CD14-positive monocyte (primary cell): ENCODE data around the gene BEST2. TPM values are rescaled to one million over a fixed set of nuclear protein-coding genes. Genes with fewer than 3 reads are reported as not detected.

Experiments
- DNase-seq, 3 donors: peaks; one replicate each; pipeline ENCODE4 v3.0.0-alpha.2; 2011 to 2022
- H2AFZ ChIP-seq: 2 replicates; pipeline ENCODE4 v1.6.0; 2012; ENCODE audit warnings: mild to moderate bottlenecking, low read depth, low read length, inconsistent platforms; ENCODE audit not compliant: insufficient read depth, poor library complexity, severe bottlenecking
- H3K27ac ChIP-seq, 2 donors: 1 replicate in 1 of 2; 2 replicates in 1 of 2; pipeline ENCODE4 v1.5.1; 2012 to 2013; ENCODE audit warnings: low read length in 2 of 2, control low read depth in 1 of 2, inconsistent platforms in 1 of 2, low read depth in 1 of 2, mild to moderate bottlenecking in 1 of 2
- H3K27me3 ChIP-seq, 2 donors: one replicate each; pipeline versions ENCODE4 v1.6.0 to v1.6.1; 2011 to 2013; ENCODE audit warnings: low read length in 2 of 2; ENCODE audit not compliant: control insufficient read depth in 2 of 2, insufficient read depth in 2 of 2
- H3K36me3 ChIP-seq, 2 donors: replicated peaks in 1 of 2; 1 replicate in 1 of 2; 2 replicates in 1 of 2; pipeline versions ENCODE4 v1.5.1 to v1.6.1; 2012 to 2013; ENCODE audit warnings: low read length in 2 of 2, control low read depth in 1 of 2, inconsistent platforms in 1 of 2, mild to moderate bottlenecking in 1 of 2; ENCODE audit not compliant: insufficient read depth in 2 of 2, control insufficient read depth in 1 of 2
- H3K4me1 ChIP-seq, 2 donors: 1 replicate in 1 of 2; 2 replicates in 1 of 2; pipeline versions ENCODE4 v1.5.1 to v1.6.1; 2012 to 2013; ENCODE audit warnings: low read length in 2 of 2, control low read depth in 1 of 2, inconsistent platforms in 1 of 2, mild to moderate bottlenecking in 1 of 2, moderate library complexity in 1 of 2; ENCODE audit not compliant: insufficient read depth in 2 of 2, control insufficient read depth in 1 of 2
- H3K4me2 ChIP-seq: replicated peaks from 2 replicates; pipeline ENCODE3; 2012; ENCODE audit warnings: low read length, moderate library complexity, mild to moderate bottlenecking; ENCODE audit not compliant: poor library complexity, severe bottlenecking; ENCODE audit errors: extremely low read depth
- H3K4me3 ChIP-seq, 3 experiments: fragments of 200-600 bp in 1 of 3; sonication (generic) in 1 of 3; replicated peaks in 1 of 3; 1 replicate in 2 of 3; 2 replicates in 1 of 3; pipeline ENCODE4 v1.5.1; 2011 to 2013; ENCODE audit warnings: low read length in 3 of 3, mild to moderate bottlenecking in 3 of 3, control low read depth in 2 of 3, low read depth in 2 of 3, inconsistent platforms in 1 of 3, moderate library complexity in 1 of 3
- H3K79me2 ChIP-seq: 2 replicates; pipeline ENCODE4 v1.6.0; 2012; ENCODE audit warnings: mild to moderate bottlenecking, control low read depth, inconsistent platforms, low read length, moderate library complexity; ENCODE audit not compliant: insufficient read depth
- H3K9ac ChIP-seq: 2 replicates; pipeline ENCODE4 v1.6.0; 2017; ENCODE audit warnings: low read length, mild to moderate bottlenecking; ENCODE audit not compliant: insufficient read depth, poor library complexity, severe bottlenecking
- H3K9me3 ChIP-seq, 2 donors: replicated peaks in 1 of 2; 1 replicate in 1 of 2; 2 replicates in 1 of 2; pipeline versions ENCODE4 v1.5.1 to v1.6.1; 2012 to 2013; ENCODE audit warnings: low read length in 2 of 2, control low read depth in 1 of 2; ENCODE audit not compliant: control insufficient read depth in 1 of 2, insufficient read depth in 1 of 2
- H4K20me1 ChIP-seq: 2 replicates; pipeline ENCODE4 v1.6.0; 2012; ENCODE audit warnings: mild to moderate bottlenecking, low read length, control low read depth, moderate library complexity; ENCODE audit not compliant: insufficient read depth
- H3K27ac Mint-ChIP-seq, 7 donors: one replicate each; pipeline ENCODE4 v1.8.0; 2020; ENCODE audit warnings: mild to moderate bottlenecking in 7 of 7, mixed read lengths in 7 of 7, moderate library complexity in 6 of 7, inconsistent platforms in 2 of 7
- H3K27me3 Mint-ChIP-seq, 3 donors: one replicate each; pipeline ENCODE4 v1.8.0; 2021 to 2022; ENCODE audit warnings: low read depth in 3 of 3, mild to moderate bottlenecking in 3 of 3, mixed read lengths in 3 of 3, moderate library complexity in 3 of 3, inconsistent platforms in 1 of 3
- H3K36me3 Mint-ChIP-seq, 2 donors: one replicate each; pipeline ENCODE4 v1.8.0; 2020; ENCODE audit warnings: mixed read lengths in 2 of 2, inconsistent platforms in 1 of 2, mild to moderate bottlenecking in 1 of 2
- H3K4me1 Mint-ChIP-seq: one replicate; pipeline ENCODE4 v1.8.0; 2020; ENCODE audit warnings: mild to moderate bottlenecking, mixed read lengths
- H3K4me3 Mint-ChIP-seq, 2 donors: one replicate each; pipeline ENCODE4 v1.8.0; 2020; ENCODE audit warnings: mild to moderate bottlenecking in 2 of 2, mixed read lengths in 2 of 2, moderate library complexity in 1 of 2
- H3K9me3 Mint-ChIP-seq, 7 donors: one replicate each; pipeline ENCODE4 v1.8.0; 2020 to 2022; ENCODE audit warnings: mixed read lengths in 7 of 7, mild to moderate bottlenecking in 6 of 7, moderate library complexity in 6 of 7, inconsistent platforms in 2 of 7
- WGBS: methylation state at CpG from one replicate; pipeline ENCODE4 v1.1.5; 2013; ENCODE audit warnings: missing lambda C conversion rate; ENCODE audit not compliant: insufficient coverage; 5-methylcytosine and 5-hydroxymethylcytosine counted together
- intact Hi-C, 2 donors: fragments of 100-400 bp; cut with micrococcal nuclease; formaldehyde crosslinking; loops; one replicate each; pipeline versions ENCODE4 v1.15.0 to v1.15.1; 2023
- polyA plus RNA-seq, 3 donors: library from polyadenylated mRNA; depleted of rRNA in 1 of 3; unstranded in 2 of 3; stranded (reverse) in 1 of 3; fragments of 300-500 nt in 2 of 3; fragments of >200 nt in 1 of 3; fragmentation: Illumina TruSeq in 2 of 3; gene quantifications; 1 replicate in 2 of 3; 2 replicates in 1 of 3; pipeline ENCODE4 v1.2.3, GENCODE V29; 2012 to 2021
- TF ChIP-seq, protein P1 (sequence below): fragments of 200-600 bp; IDR thresholded peaks from one replicate; pipeline ENCODE4 v1.8.0; 2022; ENCODE audit warnings: antibody characterized with exemption, mild to moderate bottlenecking

BEST2 gene
- polyA plus RNA-seq, 3 donors, result not detected

DNA sequence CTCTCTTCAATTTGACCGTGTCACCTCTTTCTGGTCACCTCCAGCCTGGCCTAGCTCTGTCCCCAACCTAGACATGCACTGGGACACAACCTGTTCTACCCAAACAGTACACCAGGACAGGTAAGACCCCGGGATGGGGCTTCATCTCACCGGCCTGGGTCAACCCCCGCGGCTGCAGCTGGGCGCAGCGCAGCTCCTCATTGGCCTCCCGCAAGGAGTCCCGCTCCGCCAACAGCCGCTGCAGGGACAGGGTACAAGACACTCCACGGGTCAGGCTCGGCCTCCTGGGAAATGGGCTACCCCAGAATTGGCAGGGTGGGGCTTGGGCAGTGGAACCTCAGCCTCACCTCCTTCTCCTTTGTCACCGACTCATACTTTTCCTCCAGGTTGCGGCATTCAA is 16.1 kb downstream of the BEST2 start:
- Mint-ChIP-seq H3K4me1 (peaks cover 8% of the 10 kb centered on the region), H3K4me3 (no peak overlapping the region), H3K9me3 (peaks cover 0 to 5% (median 0%) of the 10 kb centered on the region in 7 donors), H3K36me3 (peaks cover 26 to 50% of the 10 kb centered on the region in 2 donors), H3K27me3 (peaks cover 0 to 5% (median 0%) of the 10 kb centered on the region in 3 donors), H3K27ac (no peak overlapping the region)
- WGBS, result 98% methylated on average over 14 of the region's 15 CpGs
- Histone ChIP-seq H3K79me2 (no peaks in the 10 kb centered on the region), H4K20me1 (no peaks in the 10 kb centered on the region), H3K4me3 (no peak overlapping the region), H3K36me3 (no peaks in the 10 kb centered on the region), H3K9ac (no peak overlapping the region), H3K27ac (no peak overlapping the region), H2AFZ (no peak overlapping the region), H3K9me3 (peaks cover 0 to 5% of the 10 kb centered on the region in 2 donors), H3K27me3 (no peaks in the 10 kb centered on the region), H3K4me1 (peaks cover 0 to 6% of the 10 kb centered on the region in 2 donors), H3K4me2 (no peak overlapping the region)
- TF ChIP-seq, protein P1, sequence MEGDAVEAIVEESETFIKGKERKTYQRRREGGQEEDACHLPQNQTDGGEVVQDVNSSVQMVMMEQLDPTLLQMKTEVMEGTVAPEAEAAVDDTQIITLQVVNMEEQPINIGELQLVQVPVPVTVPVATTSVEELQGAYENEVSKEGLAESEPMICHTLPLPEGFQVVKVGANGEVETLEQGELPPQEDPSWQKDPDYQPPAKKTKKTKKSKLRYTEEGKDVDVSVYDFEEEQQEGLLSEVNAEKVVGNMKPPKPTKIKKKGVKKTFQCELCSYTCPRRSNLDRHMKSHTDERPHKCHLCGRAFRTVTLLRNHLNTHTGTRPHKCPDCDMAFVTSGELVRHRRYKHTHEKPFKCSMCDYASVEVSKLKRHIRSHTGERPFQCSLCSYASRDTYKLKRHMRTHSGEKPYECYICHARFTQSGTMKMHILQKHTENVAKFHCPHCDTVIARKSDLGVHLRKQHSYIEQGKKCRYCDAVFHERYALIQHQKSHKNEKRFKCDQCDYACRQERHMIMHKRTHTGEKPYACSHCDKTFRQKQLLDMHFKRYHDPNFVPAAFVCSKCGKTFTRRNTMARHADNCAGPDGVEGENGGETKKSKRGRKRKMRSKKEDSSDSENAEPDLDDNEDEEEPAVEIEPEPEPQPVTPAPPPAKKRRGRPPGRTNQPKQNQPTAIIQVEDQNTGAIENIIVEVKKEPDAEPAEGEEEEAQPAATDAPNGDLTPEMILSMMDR, result no peak
- intact Hi-C loops, result loop anchor here in 1 of 2 donors (2.0 kb wide), 2 partner anchors 29 to 79 kb away; no protein-coding TSS in a partner anchor
- DNase-seq, result no peak

- no peak overlapping the region for H3K4me3 ChIP-seq
- no peaks in the 10 kb centered on the region for H3K9me3 Mint-ChIP-seq
- DNase-seq, result no peak
- no peaks in the 10 kb centered on the region for H3K79me2 ChIP-seq
- peaks cover 12% of the 10 kb centered on the region for H3K4me1 Mint-ChIP-seq
- H4K20me1 ChIP-seq, result no peaks in the 10 kb centered on the region
- H3K9me3 ChIP-seq, result no peaks in the 10 kb centered on the region
- H3K36me3 ChIP-seq, result no peaks in the 10 kb centered on the region
- H3K4me2 ChIP-seq, result no peak overlapping the region
- peaks cover 19 to 38% of the 10 kb centered on the region in 2 donors for H3K36me3 Mint-ChIP-seq
- no peak overlapping the region for H3K27ac Mint-ChIP-seq
- H3K4me1 ChIP-seq, result peaks cover under 1 to 6% of the 10 kb centered on the region in 2 donors
- no peaks in the 10 kb centered on the region for H3K27me3 ChIP-seq
- TF ChIP-seq, protein P1, result no peak
- no peak overlapping the region for H3K4me3 Mint-ChIP-seq
- WGBS, result 92% methylated on average over 34 of the region's 37 CpGs
- H3K9ac ChIP-seq, result no peak overlapping the region
- no peak overlapping the region for H3K27ac ChIP-seq
- peaks cover 2 to 5% (median 3%) of the 10 kb centered on the region in 3 donors for H3K27me3 Mint-ChIP-seq
- intact Hi-C loops, result no loop called here
- no peak overlapping the region for H2AFZ ChIP-seq
Observed at GRCh38 chr19:12769689-12770088, 18.1 kb downstream of the BEST2 start.
